ENCODE data around the gene MVD. TPM values are rescaled to one million over a fixed set of nuclear protein-coding genes. Genes with fewer than 3 reads are reported as not detected.

MVD gene
- total and polyA plus RNA-seq, 2 of the 4 experiments (the other 2 are of a cell fraction) = 18.3 to 28.4 TPM

GRCh38 chr16:88646345-88647034, 16.4 kb downstream of the MVD start:
- Histone ChIP-seq H3K4me1 (ENCODE audit: control insufficient read depth, insufficient read depth, low read length) (peaks cover 5% of the 10 kb centered on the region; the same call in 1 of the 2 replicates), H3K23ac (ENCODE audit: low read depth, low read length) (no peak overlapping the region), H2AK9ac (replicated peaks; ENCODE audit: low read depth, low read length, poor library complexity) (peak overlapping the region; percentile 28), H3K79me1 (ENCODE audit: low read depth in 1 of 2, low read length in 2 of 2) (peaks cover 0 to 20% of the 10 kb centered on the region in 2 experiments; a peak in 1 of 4 replicates), H2BK20ac (ENCODE audit: low read depth, low read length) (no peak overlapping the region), H3K56ac (ENCODE audit: extremely low read depth, insufficient read depth, low read length) (no peak overlapping the region), H3K9me1 (ENCODE audit: insufficient read depth, low read length) (no peaks in the 10 kb centered on the region), H4K5ac (ENCODE audit: low read depth, low read length) (no peak overlapping the region), H3K9ac (ENCODE audit: low read depth, low read length) (no peak overlapping the region), H4K8ac (ENCODE audit: low read depth in 2 of 2, low read length in 2 of 2) (no peak overlapping the region), H4K20me1 (ENCODE audit: insufficient read depth, low read length) (peaks cover 6% of the 10 kb centered on the region), H3K18ac (ENCODE audit: low read depth, low read length) (no peak overlapping the region), H2AFZ (replicated peaks; ENCODE audit: low read length, poor library complexity) (no peak overlapping the region), H3K9me3 (ENCODE audit: control insufficient read depth, insufficient read depth, low read length) (no peaks in the 10 kb centered on the region), H2BK5ac (ENCODE audit: low read depth, low read length, poor library complexity, severe bottlenecking) (no peak overlapping the region), H3K14ac (replicated peaks; ENCODE audit: low read depth, low read length) (no peak overlapping the region), H3K4me3 (ENCODE audit: insufficient read depth, low read depth, low read length) (no peak overlapping the region), H2AK5ac (ENCODE audit: low read depth, low read length) (no peak overlapping the region), H3K27me3 (ENCODE audit: control insufficient read depth, insufficient read depth, low read length) (no peaks in the 10 kb centered on the region), H3K4ac (ENCODE audit: low read depth, low read length) (no peak overlapping the region), H3K36me3 (ENCODE audit: control insufficient read depth, insufficient read depth, low read length) (peaks cover 3% of the 10 kb centered on the region), H4K91ac (ENCODE audit: insufficient read depth, low read depth, low read length) (no peak overlapping the region), H3K4me2 (ENCODE audit: low read depth, low read length) (no peak overlapping the region), H2BK15ac (ENCODE audit: low read depth, low read length) (no peak overlapping the region), H2BK120ac (ENCODE audit: low read depth, low read length) (no peak overlapping the region), H3K27ac (ENCODE audit: insufficient read depth, low read length) (no peak overlapping the region)
- DNase-seq = no peak
- WGBS, 2 experiments (ENCODE audit: extremely low coverage in 2 of 2, insufficient read length in 1 of 2) = 94% methylated on average over 5 of the region's 28 CpGs; no CpG with 5 or more reads in 1 of the 2 experiments
- POLR2A ChIA-PET (ENCODE audit: unreplicated experiment) = interaction anchor here (0.5 kb wide), 1 partner anchor 14 kb away, joined by 3 read pairs; no protein-coding TSS in a partner anchor
- no TSS peak for BruUV-seq (replicated peaks)
- no peak for ATAC-seq (ENCODE audit: low read depth)
- no peak for TF ChIP-seq RFX5 (IDR thresholded peaks at IDR 0.05; ENCODE audit: low read depth, low read length)
- TF ChIP-seq RAD21 (IDR thresholded peaks at IDR 0.05; ENCODE audit: low read length) = no peak
- TF ChIP-seq POLR2A (IDR thresholded peaks at IDR 0.05; ENCODE audit: low read depth, low read length) = no peak
- TF ChIP-seq MAFK (IDR thresholded peaks at IDR 0.05; ENCODE audit: low read depth, low read length) = no peak
- no peak for TF ChIP-seq USF2 (IDR thresholded peaks at IDR 0.05; ENCODE audit: low read depth, low read length)
- TF ChIP-seq, protein P1, sequence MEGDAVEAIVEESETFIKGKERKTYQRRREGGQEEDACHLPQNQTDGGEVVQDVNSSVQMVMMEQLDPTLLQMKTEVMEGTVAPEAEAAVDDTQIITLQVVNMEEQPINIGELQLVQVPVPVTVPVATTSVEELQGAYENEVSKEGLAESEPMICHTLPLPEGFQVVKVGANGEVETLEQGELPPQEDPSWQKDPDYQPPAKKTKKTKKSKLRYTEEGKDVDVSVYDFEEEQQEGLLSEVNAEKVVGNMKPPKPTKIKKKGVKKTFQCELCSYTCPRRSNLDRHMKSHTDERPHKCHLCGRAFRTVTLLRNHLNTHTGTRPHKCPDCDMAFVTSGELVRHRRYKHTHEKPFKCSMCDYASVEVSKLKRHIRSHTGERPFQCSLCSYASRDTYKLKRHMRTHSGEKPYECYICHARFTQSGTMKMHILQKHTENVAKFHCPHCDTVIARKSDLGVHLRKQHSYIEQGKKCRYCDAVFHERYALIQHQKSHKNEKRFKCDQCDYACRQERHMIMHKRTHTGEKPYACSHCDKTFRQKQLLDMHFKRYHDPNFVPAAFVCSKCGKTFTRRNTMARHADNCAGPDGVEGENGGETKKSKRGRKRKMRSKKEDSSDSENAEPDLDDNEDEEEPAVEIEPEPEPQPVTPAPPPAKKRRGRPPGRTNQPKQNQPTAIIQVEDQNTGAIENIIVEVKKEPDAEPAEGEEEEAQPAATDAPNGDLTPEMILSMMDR (conservative IDR thresholded peaks at IDR 0.05; ENCODE audit: low read depth, low read length) = no peak
- TF ChIP-seq BHLHE40 (IDR thresholded peaks at IDR 0.05; ENCODE audit: low read depth, low read length) = no peak
- no peak for TF ChIP-seq MXI1 (IDR thresholded peaks at IDR 0.05; ENCODE audit: borderline replicate concordance, low read depth, low read length)
- TF ChIP-seq FOS (IDR thresholded peaks at IDR 0.05; ENCODE audit: low read depth, low read length) = no peak
- TF ChIP-seq ELK1 (IDR thresholded peaks at IDR 0.05; ENCODE audit: borderline replicate concordance, low read depth, low read length) = no peak
- no peak for TF ChIP-seq CHD1 (IDR thresholded peaks at IDR 0.05; ENCODE audit: low read depth, low read length)
- no peak for TF ChIP-seq MAZ (IDR thresholded peaks at IDR 0.05; ENCODE audit: borderline replicate concordance, low read depth, low read length)
- intact Hi-C loops (cut with micrococcal nuclease) = no loop called here
- in situ Hi-C loops (cut with MboI; ENCODE audit: low sequenced_read_pairs) = no loop called here
- dilution Hi-C loops (cut with HindIII; ENCODE audit: low sequenced_read_pairs, unreplicated experiment) = no loop called here
- CTCF ChIA-PET = no interaction called here
